Effector memory CD4-positive, alpha-beta T cell (primary cell): ENCODE data around the gene TMEM200C.

Source experiments
- DNase-seq, 3 donors: peaks; one replicate each; pipeline ENCODE4 v3.0.0-alpha.2; 2020
- H3K27ac ChIP-seq: 2 replicates; pipeline ENCODE4 v1.7.0; 2013; ENCODE audit warnings: mild to moderate bottlenecking, low read length, moderate library complexity; ENCODE audit not compliant: insufficient read depth, poor library complexity, severe bottlenecking
- H3K27me3 ChIP-seq: replicated peaks from 2 replicates; pipeline ENCODE4 v1.7.0; 2013; ENCODE audit warnings: mild to moderate bottlenecking, low read length; ENCODE audit not compliant: insufficient read depth, control insufficient read depth, poor library complexity, severe bottlenecking
- H3K36me3 ChIP-seq: 2 replicates; pipeline ENCODE4 v1.7.0; 2013; ENCODE audit warnings: mild to moderate bottlenecking, low read length, moderate library complexity; ENCODE audit not compliant: control insufficient read depth, insufficient read depth
- H3K4me1 ChIP-seq: 2 replicates; pipeline ENCODE4 v1.7.0; 2013; ENCODE audit warnings: low read length, mild to moderate bottlenecking; ENCODE audit not compliant: control insufficient read depth, insufficient read depth, poor library complexity, severe bottlenecking
- H3K4me3 ChIP-seq: 2 replicates; pipeline ENCODE4 v1.7.0; 2013; ENCODE audit warnings: low read length, low read depth, mild to moderate bottlenecking; ENCODE audit not compliant: insufficient read depth, poor library complexity, severe bottlenecking
- H3K9me3 ChIP-seq: 2 replicates; pipeline ENCODE4 v1.7.0; 2013; ENCODE audit warnings: mild to moderate bottlenecking, low read length, moderate library complexity; ENCODE audit not compliant: control insufficient read depth
- total RNA-seq, 3 donors: gene quantifications; one replicate each; lab custom pipeline; 2026; lab: John Stamatoyannopoulos, UW

TMEM200C gene
- 0 reads per million in 3 donors for total RNA-seq

DNA sequence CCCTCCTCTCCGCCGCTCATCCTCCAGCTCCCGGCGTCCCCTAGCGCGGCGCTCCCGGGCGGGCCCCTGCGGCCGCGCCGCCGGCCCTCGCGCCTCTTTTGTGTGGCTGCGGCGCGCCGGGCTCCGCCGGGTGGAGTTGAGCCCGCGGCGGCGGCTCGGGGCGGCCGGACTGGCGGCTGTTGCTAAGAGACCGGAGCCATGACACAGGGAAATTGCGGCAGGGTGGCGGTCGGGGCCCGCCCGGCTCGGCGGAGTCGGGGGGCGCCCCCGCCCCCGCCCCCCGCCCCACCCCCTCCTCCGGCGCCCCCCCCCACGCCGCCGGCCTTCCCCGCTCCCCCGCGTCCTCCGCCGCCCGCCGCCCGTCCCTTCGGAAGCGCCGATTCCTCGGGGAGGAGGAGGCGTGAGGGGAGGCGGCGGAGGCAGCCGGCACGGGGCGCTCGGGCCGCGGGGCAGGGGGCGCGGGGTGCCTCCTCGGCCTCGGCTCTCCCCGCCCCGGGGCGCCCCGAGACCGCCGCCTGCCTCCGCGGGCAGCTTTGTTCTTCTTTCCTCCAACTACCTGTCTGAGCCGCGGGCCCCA lies at the start of gene TMEM200C:
TSS of gene TMEM200C (minus strand) at position 224 of the 577 bp plus-strand sequence. CDS start 3,459 bp downstream, outside the sequence.
- Histone ChIP-seq H3K9me3 (no peaks in the 10 kb centered on the region), H3K4me3 (no peak within 1 kb of the TSS), H3K27ac (no peak within 1 kb of the TSS), H3K36me3 (no peaks in the 10 kb centered on the region), H3K4me1 (peaks cover 3% of the 10 kb centered on the region), H3K27me3 (peaks cover 26% of the 10 kb centered on the region)
- no peak for DNase-seq

DNA sequence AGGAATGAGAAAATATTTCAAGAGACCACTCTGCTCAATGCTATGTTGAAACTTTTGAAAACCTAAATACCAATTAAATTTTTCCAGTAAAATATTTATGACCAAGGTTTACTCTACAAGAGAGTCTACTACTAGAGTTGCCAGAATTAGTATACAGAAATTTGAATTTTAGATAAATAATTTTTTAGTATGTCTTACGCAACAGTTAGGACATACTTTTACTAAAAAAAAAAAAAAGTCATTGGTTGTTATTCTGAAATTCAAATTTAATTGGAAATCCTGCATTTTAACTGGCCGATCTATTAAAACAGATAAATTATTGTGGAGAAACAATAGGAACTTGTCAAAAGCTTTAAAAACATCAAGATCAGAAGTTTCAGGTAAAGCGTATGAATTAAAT lies 49.1 kb upstream of the TMEM200C start:
- Histone ChIP-seq H3K27ac (no peak overlapping the region), H3K27me3 (no peaks in the 10 kb centered on the region), H3K36me3 (no peaks in the 10 kb centered on the region), H3K4me1 (no peaks in the 10 kb centered on the region), H3K9me3 (no peaks in the 10 kb centered on the region), H3K4me3 (no peak overlapping the region)
- DNase-seq = no peak

DNA sequence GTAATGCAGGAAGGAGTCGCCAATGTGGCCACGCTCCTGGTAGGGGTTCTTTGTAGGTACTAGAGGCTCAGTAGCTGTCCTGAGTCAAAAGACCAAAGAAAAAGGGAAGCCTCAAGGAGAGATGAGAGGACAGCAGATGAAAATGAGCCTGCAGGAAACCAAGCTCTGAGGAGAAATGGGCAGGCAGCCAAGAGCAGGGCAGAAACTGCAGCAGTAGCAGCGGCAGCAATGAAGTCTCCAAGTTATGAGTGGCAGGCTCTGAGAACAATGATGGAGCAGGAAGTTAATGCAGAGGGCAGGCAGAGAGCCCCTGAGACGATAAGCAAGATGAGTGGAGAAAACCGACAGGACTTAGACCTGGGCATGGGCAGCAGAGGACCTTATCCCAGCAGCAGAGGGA lies 48.2 kb upstream of the TMEM200C start:
- Histone ChIP-seq H3K36me3 (no peaks in the 10 kb centered on the region), H3K9me3 (no peaks in the 10 kb centered on the region), H3K4me3 (no peak overlapping the region), H3K27me3 (no peaks in the 10 kb centered on the region), H3K4me1 (no peaks in the 10 kb centered on the region), H3K27ac (no peak overlapping the region)
- DNase-seq = no peak

DNA sequence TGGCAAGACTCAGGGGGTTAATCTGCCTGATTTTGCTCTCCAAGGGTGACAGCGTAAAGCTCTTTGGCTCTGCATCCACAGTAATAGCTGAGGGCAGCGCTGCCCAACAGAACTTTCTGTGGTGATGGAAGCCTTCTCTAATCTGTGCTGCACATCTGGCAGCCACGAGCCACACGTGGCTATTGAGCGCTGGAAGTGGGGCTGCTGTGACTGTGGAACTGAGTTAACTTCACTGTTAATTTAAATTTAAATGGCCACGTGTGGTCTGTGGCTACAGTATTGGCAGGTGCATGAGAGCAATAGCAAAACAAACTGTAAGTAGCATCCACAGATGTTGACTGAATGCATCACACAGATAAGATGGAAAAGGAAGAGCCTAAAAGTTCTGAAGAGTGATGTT lies 47.3 kb upstream of the TMEM200C start:
- H3K27ac ChIP-seq = no peak overlapping the region
- H3K27me3 ChIP-seq = no peaks in the 10 kb centered on the region
- DNase-seq = no peak
- H3K36me3 ChIP-seq = no peaks in the 10 kb centered on the region
- H3K4me1 ChIP-seq = no peaks in the 10 kb centered on the region
- H3K4me3 ChIP-seq = no peak overlapping the region
- H3K9me3 ChIP-seq = no peaks in the 10 kb centered on the region

DNA sequence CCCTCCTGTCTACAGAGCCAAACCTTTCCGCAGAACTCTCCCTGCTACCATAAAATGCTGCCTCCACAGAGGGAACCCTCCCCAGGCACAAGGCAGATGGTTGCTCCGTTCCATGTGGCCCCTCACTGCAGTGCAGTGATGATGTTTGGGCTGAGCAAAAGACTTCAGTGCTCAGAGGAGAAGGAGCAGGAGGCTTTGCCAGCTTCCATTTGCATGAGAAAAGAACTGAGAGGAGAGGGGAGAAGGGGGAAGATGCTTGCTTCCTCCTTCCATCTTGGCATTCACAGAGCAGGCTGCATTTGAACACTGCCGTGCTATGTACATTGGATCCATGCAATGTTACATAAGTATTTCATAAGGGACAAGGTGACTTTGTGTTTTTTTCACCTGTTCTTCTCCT lies 46.6 kb upstream of the TMEM200C start:
- Histone ChIP-seq H3K27ac (no peak overlapping the region), H3K4me3 (no peak overlapping the region)

DNA sequence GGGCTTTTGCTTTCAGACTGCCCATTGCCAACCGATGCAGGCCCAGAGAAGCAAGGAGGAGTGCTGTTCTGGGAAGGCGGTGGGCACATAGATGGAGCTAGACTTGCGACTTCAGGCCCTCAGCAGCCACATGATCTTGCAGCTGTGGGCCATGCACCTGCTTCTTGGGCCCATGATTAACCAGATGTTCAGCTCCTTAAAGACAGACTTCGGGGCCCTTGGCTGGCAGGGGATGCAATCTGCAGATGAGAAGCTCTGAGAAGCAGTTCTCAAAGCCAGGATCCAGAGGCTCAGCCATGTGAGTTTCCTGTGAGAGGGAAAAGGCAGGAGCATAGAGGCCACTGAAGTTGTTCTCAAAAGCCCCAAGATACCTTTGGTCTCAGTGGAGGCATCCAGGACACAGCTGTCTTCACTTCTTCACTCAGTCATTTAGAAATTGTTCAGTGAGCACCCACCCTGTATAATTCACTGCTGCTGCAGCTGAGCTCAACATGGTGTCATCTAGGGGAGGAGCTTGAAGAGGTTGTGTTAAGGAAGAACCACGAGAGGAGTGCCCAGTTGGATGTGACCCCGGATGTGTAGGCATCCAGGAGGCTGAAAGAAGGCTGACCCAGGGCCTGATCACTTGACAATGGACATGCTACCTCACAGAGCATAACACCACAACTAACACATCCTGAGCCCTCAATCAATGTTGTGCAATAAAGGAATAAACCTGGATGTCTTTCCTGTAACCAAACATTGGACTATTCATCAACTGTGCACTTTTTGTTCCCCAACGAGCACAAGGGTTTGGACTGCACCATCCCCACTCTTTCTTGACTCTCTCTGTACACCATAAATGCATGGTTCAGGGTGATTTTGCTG lies 44.7 kb upstream of the TMEM200C start:
- Histone ChIP-seq H3K36me3 (no peaks in the 10 kb centered on the region), H3K4me3 (no peak overlapping the region)
- DNase-seq = no peak

More for the DNA sequence above, 46.6 kb upstream of the TMEM200C start:
- Histone ChIP-seq H3K36me3 (no peaks in the 10 kb centered on the region), H3K27me3 (no peaks in the 10 kb centered on the region), H3K9me3 (no peaks in the 10 kb centered on the region), H3K4me1 (no peaks in the 10 kb centered on the region)
- no peak for DNase-seq

DNA sequence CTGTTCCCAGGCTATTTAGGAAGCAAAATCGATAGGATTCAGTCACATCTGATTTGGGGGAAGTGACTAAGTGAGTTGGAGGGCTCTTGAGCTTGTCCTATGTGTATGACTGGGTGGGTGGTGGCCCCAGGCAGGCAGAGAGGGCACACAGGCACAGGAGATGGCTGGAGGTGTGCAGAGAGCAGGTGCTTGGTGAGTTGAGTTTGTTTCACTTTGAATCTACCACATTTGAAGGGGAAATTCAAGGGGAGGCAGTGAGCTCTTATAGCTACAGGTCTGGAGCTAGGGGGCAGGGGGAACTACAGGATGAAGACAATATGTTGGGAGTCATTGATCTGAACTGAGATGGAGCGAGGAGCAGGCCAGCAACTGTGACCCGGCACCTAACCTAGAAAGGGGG lies 42.5 kb upstream of the TMEM200C start:
- Histone ChIP-seq H3K4me1 (no peaks in the 10 kb centered on the region), H3K27me3 (no peaks in the 10 kb centered on the region), H3K4me3 (no peak overlapping the region), H3K36me3 (no peaks in the 10 kb centered on the region), H3K9me3 (no peaks in the 10 kb centered on the region), H3K27ac (no peak overlapping the region)
- no peak for DNase-seq

More for the DNA sequence above, 44.7 kb upstream of the TMEM200C start:
- no peak overlapping the region for H3K27ac ChIP-seq
- H3K4me1 ChIP-seq = no peaks in the 10 kb centered on the region
- H3K9me3 ChIP-seq = no peaks in the 10 kb centered on the region
- no peaks in the 10 kb centered on the region for H3K27me3 ChIP-seq

DNA sequence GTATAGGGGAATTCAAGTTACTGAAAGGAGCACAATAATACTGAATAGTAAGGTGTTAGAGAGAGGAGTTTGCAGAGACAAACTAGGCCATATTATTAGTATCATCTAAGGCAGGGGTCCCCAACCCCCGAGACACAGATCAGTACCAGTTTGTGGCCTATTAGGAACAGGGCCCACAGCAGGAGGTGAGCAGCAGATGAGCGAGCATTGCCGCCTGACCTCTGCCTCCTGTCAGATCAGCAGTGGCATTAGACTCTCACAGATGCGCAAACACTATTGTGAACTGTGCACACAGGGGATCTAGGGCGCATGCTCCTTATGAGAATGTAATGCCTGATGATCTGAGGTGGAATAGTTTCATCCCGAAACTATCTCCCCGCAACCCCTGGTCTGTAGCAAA lies 41.8 kb upstream of the TMEM200C start:
- Histone ChIP-seq H3K36me3 (no peaks in the 10 kb centered on the region), H3K27me3 (no peaks in the 10 kb centered on the region), H3K9me3 (no peaks in the 10 kb centered on the region), H3K4me3 (no peak overlapping the region), H3K4me1 (no peaks in the 10 kb centered on the region), H3K27ac (no peak overlapping the region)
- DNase-seq = no peak

DNA sequence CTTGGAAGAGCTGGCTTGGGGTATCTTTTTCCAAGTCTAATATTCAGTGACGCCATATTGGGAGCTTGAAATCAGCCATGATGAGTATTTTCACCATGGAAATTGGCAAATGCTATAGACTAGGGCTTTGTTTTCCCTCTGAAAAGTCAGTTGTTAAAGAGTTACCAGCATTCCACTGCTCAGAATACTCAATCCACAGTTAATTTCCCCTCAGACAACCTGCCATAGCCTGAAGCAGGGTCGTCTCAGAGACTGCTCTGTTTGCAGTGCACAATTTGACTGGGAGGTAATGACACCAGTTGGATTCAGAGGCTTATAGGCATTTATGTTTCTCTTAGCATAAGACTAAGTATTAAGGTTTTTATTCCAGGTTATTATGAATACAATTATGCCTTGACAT lies 35.5 kb upstream of the TMEM200C start:
- no peaks in the 10 kb centered on the region for H3K4me1 ChIP-seq
- no peaks in the 10 kb centered on the region for H3K9me3 ChIP-seq
- no peaks in the 10 kb centered on the region for H3K36me3 ChIP-seq
- H3K27ac ChIP-seq = no peak overlapping the region
- H3K27me3 ChIP-seq = no peaks in the 10 kb centered on the region
- no peak for DNase-seq
- no peak overlapping the region for H3K4me3 ChIP-seq

DNA sequence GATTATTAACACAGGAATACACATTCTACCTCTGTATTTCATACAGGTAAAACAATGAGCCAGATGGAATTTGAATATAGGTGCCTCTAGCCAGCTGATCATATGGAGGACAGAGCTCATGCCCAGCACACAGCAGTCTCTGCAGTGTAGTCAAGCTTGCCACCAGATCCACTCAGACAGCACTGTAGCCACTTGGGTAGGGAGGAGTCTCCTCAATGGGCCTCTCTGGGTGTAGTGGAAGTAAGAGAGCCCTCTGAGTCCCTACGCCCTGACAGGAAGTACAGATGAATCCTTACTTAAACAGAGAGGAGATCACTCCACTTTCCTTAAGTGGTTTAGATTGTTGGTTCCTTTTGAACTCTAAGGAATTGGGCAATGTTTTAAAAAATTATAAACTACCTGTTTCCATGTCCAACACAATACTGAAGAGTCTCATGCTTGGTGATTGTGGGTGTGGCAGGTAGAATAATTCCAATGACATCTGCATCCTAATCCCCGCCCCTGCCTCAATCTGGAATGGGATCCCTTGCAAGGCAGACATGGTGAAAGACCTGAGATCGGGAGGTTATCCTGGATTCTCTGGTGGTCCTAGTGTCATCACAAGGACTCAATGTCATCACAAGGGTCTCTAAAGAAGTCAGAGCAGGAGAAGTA lies 23.0 kb upstream of the TMEM200C start:
- H3K27me3 ChIP-seq = no peaks in the 10 kb centered on the region
- H3K36me3 ChIP-seq = no peaks in the 10 kb centered on the region
- no peak overlapping the region for H3K4me3 ChIP-seq
- DNase-seq = no peak
- no peak overlapping the region for H3K27ac ChIP-seq
- H3K9me3 ChIP-seq = no peaks in the 10 kb centered on the region
- no peaks in the 10 kb centered on the region for H3K4me1 ChIP-seq
